Motor neuron (in vitro differentiated cells): ENCODE data around the gene KRTAP16-1. TPM values are rescaled to one million over a fixed set of nuclear protein-coding genes. Genes with fewer than 3 reads are reported as not detected.

ENCODE experiments used
- ATAC-seq, 8 experiments: fragments of 200-7000 bp; cut with Tn5 transposase; replicated peaks in 6 of 8; 2 replicates each; pipeline ENCODE4 v1.8.0; 2021; ENCODE audit warnings: mild to moderate bottlenecking in 8 of 8, moderate library complexity in 8 of 8
- H3K27ac ChIP-seq, 2 donors: fragments of 250-450 bp; sonication (Bioruptor Pico); 2 replicates each; pipeline ENCODE4 v1.9.0; 2021; ENCODE audit warnings: antibody characterized with exemption in 2 of 2, mild to moderate bottlenecking in 2 of 2, moderate library complexity in 1 of 2
- H3K4me1 ChIP-seq, 2 donors: fragments of 250-450 bp; sonication (Bioruptor Pico); replicated peaks in 1 of 2; 2 replicates each; pipeline ENCODE4 v1.6.1; 2021; ENCODE audit warnings: antibody characterized with exemption in 2 of 2, mild to moderate bottlenecking in 2 of 2, moderate library complexity in 1 of 2
- H3K4me3 ChIP-seq, 5 donors: fragments of 250-450 bp; sonication (Bioruptor Pico); 2 replicates each; pipeline ENCODE4 v1.9.0; 2021; ENCODE audit warnings: antibody characterized with exemption in 5 of 5, mild to moderate bottlenecking in 5 of 5, moderate library complexity in 4 of 5
- WGBS, 10 experiments: fragments of 450-650 bp; shearing (Covaris generic); methylation state at CpG; one replicate each; pipeline ENCODE4 v1.0.0; 2022; 5-methylcytosine and 5-hydroxymethylcytosine counted together
- in situ Hi-C, 9 experiments: fragments of 400-800 bp; cut with MboI; loops; one replicate each; pipeline ENCODE4 v1.15.0; 2021; ENCODE audit warnings: low sequenced_read_pairs in 9 of 9, low pct_unique_long_range_greater_than_20kb in 2 of 9; ENCODE audit not compliant: unreplicated experiment in 9 of 9
- total RNA-seq, 8 experiments: library from RNA; unstranded; fragments of 300-600 nt; gene quantifications; 2 replicates each; pipeline versions ENCODE4 v1.2.3 to v1.2.4, GENCODE V29; 2022

Gene KRTAP16-1
- total RNA-seq, 8 experiments from 2014 or later: 0.17 to 1.00 (median 0.27) TPM; not detected in 4

GRCh38 chr17:41308251-41308917 is 725 bp downstream of the KRTAP16-1 start:
- peak in 1 of 8 experiments; percentile 16 for ATAC-seq
- no peak overlapping the region for H3K4me3 ChIP-seq
- H3K4me1 ChIP-seq: no peaks in the 10 kb centered on the region
- 0 to 100% (median 80%) methylated on average over 1 to 8 of the region's 10 CpGs; no CpG with 5 or more reads in 6 of the 10 experiments for WGBS, 10 experiments
- in situ Hi-C loops: loop anchor here in 1 of 9 experiments (25.0 kb wide), 1 partner anchor 396 kb away; no protein-coding TSS in a partner anchor
- H3K27ac ChIP-seq: no peak overlapping the region

- 27 to 100% (median 68%) methylated on average over 1 to 4 of the region's 9 CpGs; no CpG with 5 or more reads in 5 of the 10 experiments for WGBS, 10 experiments
- Histone ChIP-seq H3K4me3 (no peak overlapping the region), H3K4me1 (no peaks in the 10 kb centered on the region), H3K27ac (no peak overlapping the region)
- ATAC-seq: peak in 1 of 8 experiments; percentile 13
- in situ Hi-C loops: loop anchor here in 1 of 9 experiments (25.0 kb wide), 1 partner anchor 395 kb away; no protein-coding TSS in a partner anchor
Measured at GRCh38 chr17:41307647-41308046, 1.5 kb downstream of the KRTAP16-1 start.

- no peak overlapping the region for H3K27ac ChIP-seq
- no peak overlapping the region for H3K4me3 ChIP-seq
- WGBS, 10 experiments: 53 to 95% (median 77%) methylated on average over 4 to 11 of the region's 12 CpGs; no CpG with 5 or more reads in 2 of the 10 experiments
- in situ Hi-C loops: loop anchor here in 1 of 9 experiments (25.0 kb wide), 1 partner anchor 392 kb away; no protein-coding TSS in a partner anchor
- H3K4me1 ChIP-seq: no peaks in the 10 kb centered on the region
- no peak for ATAC-seq
Measured at GRCh38 chr17:41304091-41304490, 5.0 kb downstream of the KRTAP16-1 start.

- 6 to 100% (median 80%) methylated on average over 1 to 4 of the region's 4 CpGs; no CpG with 5 or more reads in 3 of the 10 experiments for WGBS, 10 experiments
- H3K27ac ChIP-seq: no peak overlapping the region
- H3K4me1 ChIP-seq: no peaks in the 10 kb centered on the region
- no peak for ATAC-seq
- in situ Hi-C loops: loop anchor here in 1 of 9 experiments (25.0 kb wide), 1 partner anchor 391 kb away; no protein-coding TSS in a partner anchor
- H3K4me3 ChIP-seq: no peak overlapping the region
Measured at GRCh38 chr17:41302981-41303380, 6.1 kb downstream of the KRTAP16-1 start.

GRCh38 chr17:41301916-41302901 is 6.9 kb downstream of the KRTAP16-1 start, which contains the start of gene KRTAP29-1:
Gene KRTAP29-1, minus strand, starts transcription at chr17:41302851. Its CDS starts 0 bp downstream, at chr17:41302851.
- in situ Hi-C loops: loop anchor here in 1 of 9 experiments (25.0 kb wide), 1 partner anchor 390 kb away; no protein-coding TSS in a partner anchor
- WGBS, 10 experiments: 20 to 85% (median 60%) methylated on average over 1 to 5 of the region's 11 CpGs

GRCh38 chr17:41301204-41301790 is 7.8 kb downstream of the KRTAP16-1 start:
- peak in 1 of 8 experiments; percentile 31 for ATAC-seq
- Histone ChIP-seq H3K27ac (no peak overlapping the region), H3K4me1 (no peaks in the 10 kb centered on the region), H3K4me3 (no peak overlapping the region)
- 11 to 70% (median 39%) methylated on average over 1 to 5 of the region's 5 CpGs for WGBS, 10 experiments
- in situ Hi-C loops: loop anchor here in 1 of 9 experiments (25.0 kb wide), 1 partner anchor 389 kb away; no protein-coding TSS in a partner anchor

More at GRCh38 chr17:41301916-41302901, 6.9 kb downstream of the KRTAP16-1 start, which contains the start of gene KRTAP29-1:
- H3K4me1 ChIP-seq: no peaks in the 10 kb centered on the region
- no peak within 1 kb of the TSS for H3K27ac ChIP-seq
- no peak for ATAC-seq
- no peak within 1 kb of the TSS for H3K4me3 ChIP-seq

- WGBS, 10 experiments: 25 to 97% (median 90%) methylated on average over 1 to 13 of the region's 20 CpGs; no CpG with 5 or more reads in 4 of the 10 experiments
- no peak for ATAC-seq
- in situ Hi-C loops: no loop called here
- no peak overlapping the region for H3K4me3 ChIP-seq
- no peak overlapping the region for H3K27ac ChIP-seq
- no peaks in the 10 kb centered on the region for H3K4me1 ChIP-seq
Measured at GRCh38 chr17:41298458-41299135, 10.5 kb downstream of the KRTAP16-1 start.

- Histone ChIP-seq H3K4me1 (no peaks in the 10 kb centered on the region), H3K27ac (no peak overlapping the region), H3K4me3 (no peak overlapping the region)
- in situ Hi-C loops: no loop called here
- WGBS, 10 experiments: 20 to 100% (median 82%) methylated on average over 1 of the region's 1 CpG; no CpG with 5 or more reads in 2 of the 10 experiments
- no peak for ATAC-seq
Measured at GRCh38 chr17:41296846-41297245, 12.3 kb downstream of the KRTAP16-1 start.

GRCh38 chr17:41294016-41294415 is 15.1 kb downstream of the KRTAP16-1 start:
- no peak overlapping the region for H3K27ac ChIP-seq
- 0 to 63% (median 10%) methylated on average over 1 of the region's 1 CpG; no CpG with 5 or more reads in 3 of the 10 experiments for WGBS, 10 experiments
- H3K4me3 ChIP-seq: no peak overlapping the region
- no peak for ATAC-seq
- in situ Hi-C loops: no loop called here
- H3K4me1 ChIP-seq: no peaks in the 10 kb centered on the region

- no peak overlapping the region for H3K4me3 ChIP-seq
- ATAC-seq: no peak
- in situ Hi-C loops: no loop called here
- no peak overlapping the region for H3K27ac ChIP-seq
- no peaks in the 10 kb centered on the region for H3K4me1 ChIP-seq
- WGBS, 10 experiments: 63 to 96% (median 78%) methylated on average over 1 to 3 of the region's 3 CpGs; no CpG with 5 or more reads in 1 of the 10 experiments
Measured at GRCh38 chr17:41287050-41287449, 22.1 kb downstream of the KRTAP16-1 start.

- Histone ChIP-seq H3K4me3 (no peak overlapping the region), H3K27ac (no peak overlapping the region), H3K4me1 (no peaks in the 10 kb centered on the region)
- no peak for ATAC-seq
- WGBS, 10 experiments: 0 to 100% (median 52%) methylated on average over 1 to 2 of the region's 2 CpGs; no CpG with 5 or more reads in 3 of the 10 experiments
- in situ Hi-C loops: no loop called here
Measured at GRCh38 chr17:41284546-41284945, 24.6 kb downstream of the KRTAP16-1 start.

GRCh38 chr17:41284043-41284442 is 25.1 kb downstream of the KRTAP16-1 start:
- in situ Hi-C loops: no loop called here
- Histone ChIP-seq H3K4me1 (no peaks in the 10 kb centered on the region), H3K4me3 (no peak overlapping the region), H3K27ac (no peak overlapping the region)
- ATAC-seq: peak in 1 of 8 experiments; percentile 19
- WGBS, 10 experiments: 0 to 95% (median 72%) methylated on average over 1 to 3 of the region's 3 CpGs
